Stomach smooth muscle (tissue), 2 donors: ENCODE data around the gene ASB7.

Experiments used
- H3K27ac ChIP-seq: one replicate; pipeline ENCODE4 v1.7.0; 2013; ENCODE audit warnings: mild to moderate bottlenecking, low read length, inconsistent platforms
- H3K27me3 ChIP-seq, 2 donors: one replicate each; pipeline ENCODE4 v1.7.0; 2013; ENCODE audit warnings: low read length in 2 of 2; ENCODE audit not compliant: insufficient read depth in 2 of 2, control insufficient read depth in 1 of 2
- H3K36me3 ChIP-seq, 2 donors: one replicate each; pipeline ENCODE4 v1.7.0; 2013; ENCODE audit warnings: low read length in 2 of 2; ENCODE audit not compliant: control insufficient read depth in 2 of 2, insufficient read depth in 2 of 2
- H3K4me1 ChIP-seq: one replicate; pipeline ENCODE4 v1.7.0; 2013; ENCODE audit warnings: low read length; ENCODE audit not compliant: control insufficient read depth, insufficient read depth
- H3K4me3 ChIP-seq, 2 donors: one replicate each; pipeline ENCODE4 v1.7.0; 2013; ENCODE audit warnings: low read length in 2 of 2
- H3K9ac ChIP-seq, 2 donors: one replicate each; pipeline ENCODE4 v1.7.0; 2013; ENCODE audit warnings: low read length in 2 of 2, mild to moderate bottlenecking in 1 of 2
- H3K9me3 ChIP-seq, 2 donors: one replicate each; pipeline ENCODE4 v1.7.0; 2013; ENCODE audit warnings: low read length in 2 of 2; ENCODE audit not compliant: control insufficient read depth in 2 of 2
- donor health status: healthy.
- donor health status: Pancreatic carcinoma.

Gene ASB7

DNA sequence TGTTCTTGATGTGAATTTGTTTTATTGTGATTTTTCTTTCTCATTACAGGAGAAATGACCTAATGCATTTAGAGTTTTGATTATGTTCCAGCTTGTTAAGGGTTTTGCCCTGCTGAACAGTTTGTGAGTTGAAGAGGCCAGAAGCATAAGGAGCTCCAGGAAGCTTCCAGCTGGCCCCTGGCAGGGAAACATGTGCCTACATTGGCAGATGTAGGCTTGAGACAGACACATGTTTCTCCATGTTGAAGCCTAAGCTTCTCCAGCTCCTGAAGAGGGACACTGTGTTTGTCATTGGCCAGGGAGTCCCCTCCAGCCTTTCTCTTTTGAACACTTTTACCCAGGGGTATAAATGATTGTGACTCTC lies 88.4 kb downstream of the ASB7 start:
- Histone ChIP-seq H3K27ac (no peak overlapping the region), H3K9me3 (peaks cover 0 to 2% of the 10 kb centered on the region in 2 donors), H3K4me1 (peaks cover 12% of the 10 kb centered on the region), H3K36me3 (no peaks in the 10 kb centered on the region), H3K9ac (no peak overlapping the region), H3K4me3 (no peak overlapping the region), H3K27me3 (peaks cover 0 to 4% of the 10 kb centered on the region in 2 donors)

GRCh38 chr15:100691321-100691720 lies 88.9 kb downstream of the ASB7 start:
- Histone ChIP-seq H3K27ac (no peak overlapping the region), H3K4me3 (no peak overlapping the region), H3K4me1 (peaks cover 12% of the 10 kb centered on the region), H3K27me3 (peaks cover 0 to 2% of the 10 kb centered on the region in 2 donors), H3K9ac (no peak overlapping the region), H3K9me3 (peaks cover 0 to under 1% of the 10 kb centered on the region in 2 donors), H3K36me3 (no peaks in the 10 kb centered on the region)

GRCh38 chr15:100692246-100692645 lies 89.9 kb downstream of the ASB7 start:
- Histone ChIP-seq H3K27ac (no peak overlapping the region), H3K9me3 (no peaks in the 10 kb centered on the region), H3K4me1 (peaks cover 12% of the 10 kb centered on the region)

GRCh38 chr15:100692671-100693070 lies 90.3 kb downstream of the ASB7 start:
- Histone ChIP-seq H3K27me3 (no peaks in the 10 kb centered on the region), H3K27ac (no peak overlapping the region), H3K4me3 (no peak overlapping the region), H3K9me3 (no peaks in the 10 kb centered on the region), H3K36me3 (no peaks in the 10 kb centered on the region), H3K9ac (no peak overlapping the region), H3K4me1 (peaks cover 12% of the 10 kb centered on the region)

More at GRCh38 chr15:100692246-100692645, 89.9 kb downstream of the ASB7 start:
- Histone ChIP-seq H3K36me3 (no peaks in the 10 kb centered on the region), H3K4me3 (no peak overlapping the region), H3K9ac (no peak overlapping the region), H3K27me3 (no peaks in the 10 kb centered on the region)

GRCh38 chr15:100693451-100693850 lies 91.1 kb downstream of the ASB7 start:
- no peak overlapping the region for H3K27ac ChIP-seq
- no peak overlapping the region for H3K9ac ChIP-seq
- no peaks in the 10 kb centered on the region for H3K27me3 ChIP-seq
- H3K36me3 ChIP-seq: no peaks in the 10 kb centered on the region
- H3K4me1 ChIP-seq: peaks cover 5% of the 10 kb centered on the region
- no peaks in the 10 kb centered on the region for H3K9me3 ChIP-seq
- no peak overlapping the region for H3K4me3 ChIP-seq

DNA sequence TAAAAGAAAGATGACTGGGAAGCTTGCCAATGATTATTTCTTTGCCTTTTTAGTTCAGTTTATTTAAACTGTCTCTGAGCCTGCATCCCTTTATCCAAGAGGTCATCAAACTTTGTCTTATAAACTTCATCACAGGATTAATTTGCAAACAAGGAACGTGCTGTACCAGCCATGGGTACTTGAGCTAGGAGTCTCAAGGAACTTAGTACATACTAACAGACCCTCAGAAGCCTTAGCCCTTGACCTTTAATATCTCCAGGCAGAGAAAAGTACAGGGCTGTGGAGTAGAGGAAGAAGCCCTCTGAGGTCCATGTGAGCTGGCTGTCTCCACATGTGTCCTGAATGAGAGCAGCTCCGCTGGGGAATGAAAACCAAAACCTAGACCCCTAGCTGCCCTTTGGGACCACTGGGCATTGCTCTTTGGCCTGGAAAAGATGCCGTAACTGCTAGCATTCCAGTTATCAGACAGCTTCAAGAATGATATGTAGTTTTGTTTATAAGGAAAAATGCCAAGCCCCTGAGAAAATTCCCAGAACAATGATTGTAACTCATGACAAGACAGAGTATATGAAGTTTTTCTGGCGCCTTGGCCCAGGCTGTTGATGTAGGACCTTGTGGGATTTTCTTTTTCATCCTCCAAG lies 92.1 kb downstream of the ASB7 start:
- Histone ChIP-seq H3K4me3 (no peak overlapping the region), H3K4me1 (peaks cover 2% of the 10 kb centered on the region), H3K27me3 (no peaks in the 10 kb centered on the region), H3K9ac (no peak overlapping the region), H3K27ac (no peak overlapping the region), H3K36me3 (no peaks in the 10 kb centered on the region), H3K9me3 (no peaks in the 10 kb centered on the region)

DNA sequence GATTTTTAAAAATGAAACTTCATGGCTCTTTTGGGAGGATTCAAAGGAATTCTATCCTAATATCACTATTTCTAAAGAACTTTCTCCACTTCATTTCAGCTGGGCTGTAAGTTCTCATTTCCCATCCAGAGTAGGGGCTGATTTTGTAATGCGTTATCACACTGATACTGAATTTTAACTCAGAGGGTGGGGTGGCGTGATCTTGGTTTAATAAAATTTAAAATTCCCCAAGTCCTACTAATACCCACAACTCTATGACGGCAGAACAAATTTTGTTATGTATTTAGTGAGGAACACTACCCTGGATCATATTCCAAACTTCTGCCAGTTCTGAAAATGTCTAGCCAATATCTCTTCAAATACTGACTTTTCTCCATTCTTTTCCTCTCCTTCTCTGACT lies 92.7 kb downstream of the ASB7 start:
- H3K27ac ChIP-seq: no peak overlapping the region
- no peak overlapping the region for H3K4me3 ChIP-seq
- H3K9ac ChIP-seq: no peak overlapping the region
- H3K36me3 ChIP-seq: no peaks in the 10 kb centered on the region
- H3K27me3 ChIP-seq: no peaks in the 10 kb centered on the region
- no peaks in the 10 kb centered on the region for H3K9me3 ChIP-seq
- peaks cover 2% of the 10 kb centered on the region for H3K4me1 ChIP-seq

DNA sequence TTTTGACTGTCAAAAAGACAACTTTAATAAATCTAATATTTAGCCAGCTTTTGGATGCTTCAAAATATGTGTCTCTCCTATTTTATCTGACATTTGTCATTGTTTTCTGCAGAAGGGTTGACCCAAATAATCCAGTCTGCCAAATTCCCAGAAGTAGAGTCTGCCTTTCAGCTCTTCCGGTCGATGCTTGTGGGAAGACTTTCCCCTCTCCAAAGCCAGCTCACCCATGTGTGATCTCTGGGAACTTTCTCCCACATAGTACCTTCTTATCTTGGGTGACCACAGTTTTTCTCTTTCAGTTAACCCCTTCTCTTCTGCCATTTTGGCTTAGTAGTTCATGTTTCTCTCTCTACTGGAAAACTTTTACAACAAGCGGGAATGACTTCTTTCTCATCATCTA lies 94.1 kb downstream of the ASB7 start:
- Histone ChIP-seq H3K27ac (no peak overlapping the region), H3K4me3 (no peak overlapping the region), H3K9ac (no peak overlapping the region), H3K36me3 (no peaks in the 10 kb centered on the region), H3K27me3 (no peaks in the 10 kb centered on the region), H3K9me3 (no peaks in the 10 kb centered on the region), H3K4me1 (peaks cover 2% of the 10 kb centered on the region)
